WTC11 (cell line): Measurements from ENCODE around the gene OR12D1. TPM values are rescaled to one million over a fixed set of nuclear protein-coding genes. Genes with fewer than 3 reads are reported as not detected.

Experiments
- ATAC-seq: fragments of 200-7000 bp; cut with Tn5 transposase; 2 replicates; pipeline ENCODE4 v1.10.0; 2021; ENCODE audit warnings: mild to moderate bottlenecking, moderate library complexity
- CTCF ChIA-PET: fragments of 300-600 bp; sonication (Branson Sonifier 250); formaldehyde crosslinking; loops from one replicate; lab custom pipeline; 2021; ENCODE audit warnings: antibody characterized with exemption; lab: Charles Lee
- POLR2A ChIA-PET: fragments of 350-600 bp; sonication (Branson Sonifier 250); formaldehyde crosslinking; loops from one replicate; lab custom pipeline; 2021; ENCODE audit warnings: antibody characterized with exemption; lab: Charles Lee
- DNase-seq: peaks from one replicate; pipeline ENCODE4 v3.0.0; 2021; ENCODE audit warnings: low spot score
- H3K27ac Mint-ChIP-seq: 2 replicates; pipeline ENCODE4 v1.8.0; 2021; ENCODE audit warnings: mixed read lengths
- H3K27me3 Mint-ChIP-seq: 2 replicates; pipeline ENCODE4 v1.8.0; 2021; ENCODE audit warnings: low read depth, mild to moderate bottlenecking, moderate library complexity, mixed read lengths
- H3K36me3 Mint-ChIP-seq: 2 replicates; pipeline ENCODE4 v1.8.0; 2021; ENCODE audit warnings: mixed read lengths
- H3K4me1 Mint-ChIP-seq: 2 replicates; pipeline ENCODE4 v1.8.0; 2022; ENCODE audit warnings: mixed read lengths
- H3K4me3 Mint-ChIP-seq: 2 replicates; pipeline ENCODE4 v1.8.0; 2021; ENCODE audit warnings: mild to moderate bottlenecking, moderate library complexity, mixed read lengths
- H3K9me3 Mint-ChIP-seq: 2 replicates; pipeline ENCODE4 v1.8.0; 2021; ENCODE audit warnings: mixed read lengths
- AR ChIP-seq: fragments of 250-450 bp; sonication (Bioruptor Pico); IDR thresholded peaks from 2 replicates; pipeline ENCODE4 v1.9.0; 2021; ENCODE audit warnings: mild to moderate bottlenecking
- ATF2 ChIP-seq: sonication (generic); formaldehyde crosslinking; IDR thresholded peaks from 2 replicates; pipeline ENCODE4 v1.8.1; 2022; ENCODE audit warnings: low read depth, missing genetic modification reagents, borderline replicate concordance
- CTCF ChIP-seq: fragments of 200-600 bp; IDR thresholded peaks from 2 replicates; pipeline ENCODE4 v1.8.0; 2022; ENCODE audit warnings: antibody characterized with exemption
- HMGA2 ChIP-seq: fragments of 250-450 bp; sonication (Bioruptor Pico); IDR thresholded peaks from 2 replicates; pipeline ENCODE4 v1.4.0; 2021; ENCODE audit warnings: mild to moderate bottlenecking, moderate library complexity
- HMGXB4 ChIP-seq: sonication (generic); formaldehyde crosslinking; IDR thresholded peaks from 2 replicates; pipeline ENCODE4 v1.8.1; 2023; ENCODE audit warnings: mild to moderate bottlenecking, moderate library complexity, missing genetic modification reagents
- IRF2 ChIP-seq: sonication (generic); formaldehyde crosslinking; IDR thresholded peaks from 2 replicates; pipeline ENCODE4 v1.8.0; 2022; ENCODE audit warnings: low read depth, missing genetic modification reagents, borderline replicate concordance
- MYBL2 ChIP-seq: sonication (generic); formaldehyde crosslinking; IDR thresholded peaks from 2 replicates; pipeline ENCODE4 v1.8.1; 2023; ENCODE audit warnings: mild to moderate bottlenecking, moderate library complexity, missing genetic modification reagents
- NFATC4 ChIP-seq: fragments of 250-450 bp; sonication (Bioruptor Pico); IDR thresholded peaks from 2 replicates; pipeline ENCODE4 v1.9.0; 2021; ENCODE audit warnings: mild to moderate bottlenecking
- NR2C2 ChIP-seq: sonication (generic); formaldehyde crosslinking; IDR thresholded peaks from 2 replicates; pipeline ENCODE4 v1.8.0; 2022; ENCODE audit warnings: mild to moderate bottlenecking, missing genetic modification reagents
- ZNF317 ChIP-seq: sonication (generic); formaldehyde crosslinking; IDR thresholded peaks from 2 replicates; pipeline ENCODE4 v1.8.1; 2023; ENCODE audit warnings: low read depth, mild to moderate bottlenecking, moderate library complexity, missing genetic modification reagents, borderline replicate concordance
- ZNF423 ChIP-seq: fragments of 250-450 bp; sonication (Bioruptor Pico); IDR thresholded peaks from 2 replicates; pipeline ENCODE4 v2.1.2; 2022; ENCODE audit warnings: mild to moderate bottlenecking, moderate library complexity
- ZNF425 ChIP-seq: fragments of 250-450 bp; sonication (Bioruptor Pico); conservative IDR thresholded peaks from 2 replicates; pipeline ENCODE4 v1.9.0; 2021; ENCODE audit warnings: mild to moderate bottlenecking
- ZNF671 ChIP-seq: fragments of 250-450 bp; sonication (Bioruptor Pico); IDR thresholded peaks from 2 replicates; pipeline ENCODE4 v1.8.0; 2021; ENCODE audit warnings: mild to moderate bottlenecking
- total RNA-seq: library from RNA; stranded (reverse); gene quantifications from 3 replicates; pipeline ENCODE4 v1.2.3, GENCODE V29; 2021
- TF ChIP-seq, protein P1 (sequence below): sonication (generic); formaldehyde crosslinking; IDR thresholded peaks from 2 replicates; pipeline ENCODE4 v1.8.1; 2022; ENCODE audit warnings: mild to moderate bottlenecking, moderate library complexity, missing genetic modification reagents

The OR12D1 gene
- total RNA-seq, 1 experiment from 2014 or later, result not detected

DNA sequence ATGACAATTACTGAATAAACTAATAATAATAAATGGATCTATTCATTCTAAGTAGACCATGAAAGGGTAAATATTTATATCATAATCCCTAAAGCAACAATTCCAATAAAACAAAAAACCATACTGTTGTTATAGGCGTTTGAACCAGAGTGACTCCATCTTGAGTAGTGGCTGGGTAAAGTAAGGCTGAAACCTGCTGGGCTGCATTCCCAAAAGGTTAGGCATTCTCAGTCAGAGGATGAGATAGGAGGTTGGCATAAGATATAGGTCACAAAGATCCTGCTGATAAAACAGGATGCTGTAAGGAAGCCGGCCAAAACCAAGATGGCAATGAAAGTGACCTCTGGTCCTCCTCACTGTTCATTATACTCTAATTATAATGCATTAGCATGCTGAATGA lies 50.6 kb downstream of the OR12D1 start:
- Mint-ChIP-seq H3K4me3 (no peak overlapping the region), H3K4me1 (peaks cover 4% of the 10 kb centered on the region), H3K27me3 (peaks cover 6% of the 10 kb centered on the region), H3K27ac (no peak overlapping the region), H3K36me3 (no peaks in the 10 kb centered on the region), H3K9me3 (peaks cover 6% of the 10 kb centered on the region)
- DNase-seq (no peak), ATAC-seq (no peak)
- ChIA-PET POLR2A (no interaction called here), CTCF (no interaction called here)
- TF ChIP-seq CTCF (no peak), ZNF317 (CRISPR knock-in tag) (no peak), ZNF425 (no peak), HMGA2 (CRISPR knock-in tag) (no peak)

DNA sequence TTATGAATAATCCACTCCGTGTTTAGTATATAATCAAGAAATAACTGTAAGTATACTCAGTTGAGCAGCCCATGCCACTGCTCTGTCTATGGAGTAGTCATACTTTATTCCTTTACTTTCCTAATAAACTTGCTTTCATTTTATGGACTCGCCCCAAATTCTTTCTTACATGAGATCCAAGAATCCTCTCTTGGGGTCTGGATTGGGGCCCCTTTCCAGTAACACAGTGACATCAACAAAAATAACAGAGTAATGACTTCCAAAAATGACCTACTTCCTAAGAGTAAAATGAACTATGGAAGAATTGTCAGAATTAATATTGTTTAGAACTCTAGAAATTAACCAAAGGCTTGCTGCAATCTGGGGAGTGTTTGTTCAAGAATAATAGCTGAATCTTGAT lies 51.1 kb downstream of the OR12D1 start:
- TF ChIP-seq NR2C2 (CRISPR knock-in tag) (no peak), ZNF671 (CRISPR knock-in tag) (no peak), MYBL2 (CRISPR knock-in tag) (no peak), NFATC4 (CRISPR knock-in tag) (no peak), IRF2 (CRISPR knock-in tag) (no peak), HMGXB4 (no peak), ZNF423 (CRISPR knock-in tag) (no peak), AR (no peak), HMGA2 (CRISPR knock-in tag) (no peak), ATF2 (CRISPR knock-in tag) (no peak)
- TF ChIP-seq, protein P1, sequence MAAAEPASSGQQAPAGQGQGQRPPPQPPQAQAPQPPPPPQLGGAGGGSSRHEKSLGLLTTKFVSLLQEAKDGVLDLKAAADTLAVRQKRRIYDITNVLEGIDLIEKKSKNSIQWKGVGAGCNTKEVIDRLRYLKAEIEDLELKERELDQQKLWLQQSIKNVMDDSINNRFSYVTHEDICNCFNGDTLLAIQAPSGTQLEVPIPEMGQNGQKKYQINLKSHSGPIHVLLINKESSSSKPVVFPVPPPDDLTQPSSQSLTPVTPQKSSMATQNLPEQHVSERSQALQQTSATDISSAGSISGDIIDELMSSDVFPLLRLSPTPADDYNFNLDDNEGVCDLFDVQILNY, result no peak
- CTCF ChIA-PET, result no interaction called here
- H3K27me3 Mint-ChIP-seq, result peaks cover 6% of the 10 kb centered on the region

More for the DNA sequence above, 51.1 kb downstream of the OR12D1 start:
- no peak for ATAC-seq
- POLR2A ChIA-PET, result no interaction called here
- H3K9me3 Mint-ChIP-seq, result peaks cover 6% of the 10 kb centered on the region
- DNase-seq, result no peak
- no peak overlapping the region for H3K4me3 Mint-ChIP-seq
- H3K27ac Mint-ChIP-seq, result no peak overlapping the region
- no peaks in the 10 kb centered on the region for H3K36me3 Mint-ChIP-seq
- H3K4me1 Mint-ChIP-seq, result peaks cover 4% of the 10 kb centered on the region
